Lower leg skin (tissue), 4 donors: ENCODE data around the gene NDUFB6. TPM values are rescaled to one million over a fixed set of nuclear protein-coding genes. Genes with fewer than 3 reads are reported as not detected.

Experiments used
- DNase-seq, 2 donors: peaks; one replicate each; pipeline ENCODE4 v3.0.0-alpha.2; 2019; ENCODE audit warnings: low spot score in 2 of 2
- H3K4me3 ChIP-seq: fragments of 200-600 bp; sonication (generic); 2 replicates; pipeline ENCODE4 v1.5.1; 2017; ENCODE audit warnings: mild to moderate bottlenecking, low read depth; ENCODE audit not compliant: poor library complexity, severe bottlenecking
- POLR2A ChIP-seq, 2 donors: fragments of 450-650 bp; IDR thresholded peaks; one replicate each; pipeline ENCODE4 v1.6.1; 2016 to 2017; ENCODE audit warnings: antibody characterized with exemption in 2 of 2, mild to moderate bottlenecking in 1 of 2, moderate library complexity in 1 of 2
- WGBS, 2 donors: methylation state at CpG; one replicate each; pipeline ENCODE4 v1.1.5; 2018; 5-methylcytosine and 5-hydroxymethylcytosine counted together
- intact Hi-C: fragments of 100-400 bp; cut with DNase I; formaldehyde crosslinking; loops from one replicate; pipeline ENCODE4 v1.15.0; 2023; ENCODE audit warnings: low total_unique reads
- total RNA-seq, 4 donors: library from RNA; depleted of rRNA; stranded (reverse); fragments of >200 nt; gene quantifications; one replicate each; pipeline ENCODE4 v1.1.0, GENCODE V29; 2016
- TF ChIP-seq, protein P1 (sequence below), 3 donors: fragments of 450-650 bp; IDR thresholded peaks; one replicate each; pipeline ENCODE4 v1.5.1; 2016; ENCODE audit warnings: antibody characterized with exemption in 3 of 3, mild to moderate bottlenecking in 3 of 3, moderate library complexity in 2 of 3

The NDUFB6 gene
- total RNA-seq, 4 donors from 2014 or later = 24.5 to 34.5 (median 26.4) TPM

DNA sequence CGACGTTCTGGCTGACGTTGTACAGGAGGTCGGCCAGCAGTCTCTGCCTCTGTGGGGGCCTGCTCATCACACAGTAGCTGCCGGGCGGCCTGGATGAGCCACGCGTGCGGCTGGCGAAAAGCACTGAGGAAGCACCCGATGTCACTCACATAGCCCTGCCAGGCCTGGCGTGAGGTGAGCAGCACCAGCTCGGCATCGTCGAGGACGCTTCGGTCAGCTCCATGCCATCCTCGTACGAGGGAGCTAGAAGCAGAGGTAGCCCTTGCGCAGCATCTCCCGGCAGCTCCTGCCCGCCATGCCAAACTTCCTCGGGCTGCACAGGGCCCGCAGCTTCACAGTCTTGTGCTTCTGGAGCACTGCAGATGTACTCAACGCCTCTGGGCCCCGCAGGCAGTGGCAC is 6.2 kb downstream of the NDUFB6 start:
- no peak for TF ChIP-seq POLR2A (IDR thresholded peaks at IDR 0.05)
- TF ChIP-seq, protein P1, sequence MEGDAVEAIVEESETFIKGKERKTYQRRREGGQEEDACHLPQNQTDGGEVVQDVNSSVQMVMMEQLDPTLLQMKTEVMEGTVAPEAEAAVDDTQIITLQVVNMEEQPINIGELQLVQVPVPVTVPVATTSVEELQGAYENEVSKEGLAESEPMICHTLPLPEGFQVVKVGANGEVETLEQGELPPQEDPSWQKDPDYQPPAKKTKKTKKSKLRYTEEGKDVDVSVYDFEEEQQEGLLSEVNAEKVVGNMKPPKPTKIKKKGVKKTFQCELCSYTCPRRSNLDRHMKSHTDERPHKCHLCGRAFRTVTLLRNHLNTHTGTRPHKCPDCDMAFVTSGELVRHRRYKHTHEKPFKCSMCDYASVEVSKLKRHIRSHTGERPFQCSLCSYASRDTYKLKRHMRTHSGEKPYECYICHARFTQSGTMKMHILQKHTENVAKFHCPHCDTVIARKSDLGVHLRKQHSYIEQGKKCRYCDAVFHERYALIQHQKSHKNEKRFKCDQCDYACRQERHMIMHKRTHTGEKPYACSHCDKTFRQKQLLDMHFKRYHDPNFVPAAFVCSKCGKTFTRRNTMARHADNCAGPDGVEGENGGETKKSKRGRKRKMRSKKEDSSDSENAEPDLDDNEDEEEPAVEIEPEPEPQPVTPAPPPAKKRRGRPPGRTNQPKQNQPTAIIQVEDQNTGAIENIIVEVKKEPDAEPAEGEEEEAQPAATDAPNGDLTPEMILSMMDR (IDR thresholded peaks at IDR 0.05) = no peak
- intact Hi-C loops = no loop called here
- no peak overlapping the region for H3K4me3 ChIP-seq
- DNase-seq = no peak
- WGBS, 2 donors = 93 to 97% methylated on average over 21 to 26 of the region's 26 CpGs

DNA sequence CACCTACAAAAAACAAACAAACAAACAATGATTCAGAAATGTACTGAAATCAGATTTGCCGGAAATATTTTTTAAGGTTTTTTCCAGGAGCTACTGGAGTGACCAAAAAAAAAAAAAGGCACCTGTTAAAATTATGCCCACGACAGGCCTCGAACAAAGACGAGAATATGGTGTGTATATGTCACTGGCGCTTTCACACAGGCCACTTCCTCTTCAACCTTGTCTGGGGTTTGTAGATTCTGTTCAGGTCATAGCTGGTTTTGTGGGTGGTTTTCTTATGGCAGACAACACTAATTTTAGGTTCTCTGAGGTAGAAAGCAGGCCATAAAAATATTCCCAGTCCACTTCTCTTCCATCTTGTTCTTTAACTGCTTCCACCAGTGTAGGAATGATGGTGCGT is 7.0 kb downstream of the NDUFB6 start:
- intact Hi-C loops = no loop called here
- 88 to 94% methylated on average over 6 of the region's 6 CpGs for WGBS, 2 donors
- DNase-seq = no peak
- H3K4me3 ChIP-seq = no peak overlapping the region
- no peak for TF ChIP-seq POLR2A (IDR thresholded peaks at IDR 0.05)
- TF ChIP-seq, protein P1 (IDR thresholded peaks at IDR 0.05) = no peak

DNA sequence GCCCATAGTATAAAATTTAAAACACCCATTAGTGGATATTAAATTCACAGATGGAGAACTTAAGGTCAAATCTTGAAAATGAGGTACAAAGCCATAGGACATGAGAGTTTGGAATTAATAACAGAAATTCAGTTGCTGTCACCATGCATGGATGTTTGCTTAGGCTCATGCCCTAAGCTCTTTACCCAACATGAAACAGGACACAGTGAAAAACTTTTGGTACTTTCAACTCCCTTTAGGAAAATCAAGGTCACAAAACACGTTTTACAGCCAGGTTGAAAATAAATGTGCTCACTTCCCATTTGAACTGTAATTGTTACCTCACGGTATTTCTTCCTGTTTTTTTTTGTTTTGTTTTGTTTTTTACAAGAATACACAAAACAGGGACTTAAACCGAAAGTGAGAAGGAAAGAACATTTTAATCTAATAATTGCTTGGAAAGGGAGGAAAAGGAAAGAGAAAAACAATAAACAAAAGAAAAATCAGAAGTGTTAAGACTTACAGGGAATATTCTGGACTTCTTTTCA is 14.5 kb downstream of the NDUFB6 start:
- no peak overlapping the region for H3K4me3 ChIP-seq
- TF ChIP-seq POLR2A (IDR thresholded peaks at IDR 0.05) = no peak
- TF ChIP-seq, protein P1 (IDR thresholded peaks at IDR 0.05) = no peak
- intact Hi-C loops = no loop called here
- DNase-seq = no peak
- 67 to 76% methylated on average over 3 of the region's 3 CpGs for WGBS, 2 donors

DNA sequence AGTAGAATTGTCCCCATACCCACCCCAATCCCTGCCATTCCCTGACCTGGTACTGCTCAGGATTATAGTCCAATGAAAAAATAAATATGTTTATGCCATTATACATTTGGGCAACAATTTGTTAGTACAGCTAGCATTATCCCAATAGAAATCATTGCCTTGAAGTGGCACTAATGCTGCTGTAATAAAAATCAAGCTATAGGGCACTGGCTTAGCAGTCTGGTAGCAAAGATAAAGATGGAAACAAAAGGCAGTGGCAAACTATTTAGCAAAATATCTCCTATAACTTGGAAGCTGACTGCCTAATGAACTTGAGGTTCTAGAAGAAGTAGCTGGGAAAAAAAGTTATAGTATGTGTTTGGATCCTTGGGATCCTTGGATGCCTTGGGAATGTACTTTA is 18.4 kb downstream of the NDUFB6 start:
- intact Hi-C loops = no loop called here

DNA sequence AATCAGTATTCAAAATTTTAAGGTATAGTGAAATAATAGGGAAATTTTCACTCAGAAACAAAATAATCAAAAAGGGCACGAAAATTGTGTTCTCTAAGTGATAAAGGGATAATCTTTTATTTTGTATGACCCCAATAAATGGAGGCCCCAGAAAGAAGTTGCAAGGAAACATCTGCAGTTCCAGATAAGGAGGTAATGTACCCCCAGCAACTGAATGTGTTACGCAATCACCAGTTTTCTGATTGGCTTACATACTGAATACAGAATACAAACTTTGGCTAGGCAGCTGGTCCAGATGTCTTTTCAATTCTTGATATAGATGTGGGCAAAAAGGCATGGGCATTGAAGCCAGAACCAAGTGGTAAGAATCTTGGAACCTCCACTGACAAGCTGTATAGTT is 18.9 kb downstream of the NDUFB6 start:
- 87 to 94% methylated on average over 2 of the region's 2 CpGs for WGBS, 2 donors
- no peak overlapping the region for H3K4me3 ChIP-seq
- intact Hi-C loops = no loop called here
- TF ChIP-seq POLR2A (IDR thresholded peaks at IDR 0.05) = no peak
- TF ChIP-seq, protein P1 (IDR thresholded peaks at IDR 0.05) = no peak
- DNase-seq = no peak

More for the DNA sequence above, 18.4 kb downstream of the NDUFB6 start:
- no peak for DNase-seq
- no peak overlapping the region for H3K4me3 ChIP-seq
- TF ChIP-seq POLR2A (IDR thresholded peaks at IDR 0.05) = no peak
- TF ChIP-seq, protein P1 (IDR thresholded peaks at IDR 0.05) = no peak
